Neural crest cell (in vitro differentiated cells): ENCODE results near the gene ELL. TPM values are rescaled to one million over a fixed set of nuclear protein-coding genes. Genes with fewer than 3 reads are reported as not detected.

Source experiments
- DNase-seq: peaks from one replicate; pipeline ENCODE4 v3.0.0; 2021; ENCODE audit warnings: low read depth, mixed read lengths, low spot score
- H3K27ac Mint-ChIP-seq: one replicate; pipeline ENCODE4 v1.8.0; 2021; ENCODE audit warnings: mild to moderate bottlenecking, mixed read lengths; ENCODE audit not compliant: unreplicated experiment
- H3K27me3 Mint-ChIP-seq: 2 replicates; pipeline ENCODE4 v1.8.0; 2021; ENCODE audit warnings: low read depth, mild to moderate bottlenecking, mixed read lengths
- H3K36me3 Mint-ChIP-seq: 2 replicates; pipeline ENCODE4 v1.8.0; 2021; ENCODE audit warnings: low read depth, mild to moderate bottlenecking, mixed read lengths
- H3K4me1 Mint-ChIP-seq: 2 replicates; pipeline ENCODE4 v1.8.0; 2021; ENCODE audit warnings: mixed read lengths
- H3K4me3 Mint-ChIP-seq: one replicate; pipeline ENCODE4 v1.8.0; 2021; ENCODE audit warnings: mild to moderate bottlenecking, mixed read lengths
- H3K9me3 Mint-ChIP-seq: 2 replicates; pipeline ENCODE4 v1.8.0; 2021; ENCODE audit warnings: mixed read lengths
- total RNA-seq: library from RNA; stranded (reverse); gene quantifications from 2 replicates; pipeline ENCODE4 v1.2.1, GENCODE V29; 2021
- TF ChIP-seq, protein P1 (sequence below): fragments of 200-600 bp; sonication (generic); conservative IDR thresholded peaks from 2 replicates; pipeline ENCODE4 v1.5.0; 2021; ENCODE audit warnings: antibody characterized with exemption, mild to moderate bottlenecking

The ELL gene
- total RNA-seq, 1 donor from 2014 or later = 11.1 TPM

DNA sequence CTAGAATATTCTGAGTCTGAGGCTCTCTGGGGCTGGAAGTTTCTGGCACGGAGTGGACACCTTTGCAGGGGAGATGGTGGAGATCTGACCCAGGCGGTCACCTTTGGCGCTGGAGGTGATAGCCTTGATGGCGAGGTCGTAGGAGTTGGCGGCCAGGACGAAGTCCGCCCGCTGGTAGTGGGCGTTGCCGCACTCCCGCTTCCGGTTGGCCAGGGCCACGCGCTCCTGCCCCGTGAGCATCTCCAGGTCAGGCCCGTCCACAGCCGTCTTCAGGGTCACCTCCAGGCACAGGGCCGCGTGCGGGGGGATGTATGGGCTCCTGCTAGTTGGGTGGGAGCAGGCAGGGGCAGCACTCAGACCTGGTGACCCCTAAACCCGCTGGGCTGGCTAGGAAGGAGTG is 16.2 kb upstream of the ELL start:
- peak overlapping the region; percentile 64 for H3K4me3 Mint-ChIP-seq
- no peaks in the 10 kb centered on the region for H3K9me3 Mint-ChIP-seq
- H3K36me3 Mint-ChIP-seq = peaks cover 5% of the 10 kb centered on the region
- H3K4me1 Mint-ChIP-seq = peaks cover 8% of the 10 kb centered on the region
- TF ChIP-seq, protein P1, sequence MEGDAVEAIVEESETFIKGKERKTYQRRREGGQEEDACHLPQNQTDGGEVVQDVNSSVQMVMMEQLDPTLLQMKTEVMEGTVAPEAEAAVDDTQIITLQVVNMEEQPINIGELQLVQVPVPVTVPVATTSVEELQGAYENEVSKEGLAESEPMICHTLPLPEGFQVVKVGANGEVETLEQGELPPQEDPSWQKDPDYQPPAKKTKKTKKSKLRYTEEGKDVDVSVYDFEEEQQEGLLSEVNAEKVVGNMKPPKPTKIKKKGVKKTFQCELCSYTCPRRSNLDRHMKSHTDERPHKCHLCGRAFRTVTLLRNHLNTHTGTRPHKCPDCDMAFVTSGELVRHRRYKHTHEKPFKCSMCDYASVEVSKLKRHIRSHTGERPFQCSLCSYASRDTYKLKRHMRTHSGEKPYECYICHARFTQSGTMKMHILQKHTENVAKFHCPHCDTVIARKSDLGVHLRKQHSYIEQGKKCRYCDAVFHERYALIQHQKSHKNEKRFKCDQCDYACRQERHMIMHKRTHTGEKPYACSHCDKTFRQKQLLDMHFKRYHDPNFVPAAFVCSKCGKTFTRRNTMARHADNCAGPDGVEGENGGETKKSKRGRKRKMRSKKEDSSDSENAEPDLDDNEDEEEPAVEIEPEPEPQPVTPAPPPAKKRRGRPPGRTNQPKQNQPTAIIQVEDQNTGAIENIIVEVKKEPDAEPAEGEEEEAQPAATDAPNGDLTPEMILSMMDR = no peak
- no peak overlapping the region for H3K27ac Mint-ChIP-seq
- DNase-seq = no peak
- H3K27me3 Mint-ChIP-seq = no peaks in the 10 kb centered on the region

DNA sequence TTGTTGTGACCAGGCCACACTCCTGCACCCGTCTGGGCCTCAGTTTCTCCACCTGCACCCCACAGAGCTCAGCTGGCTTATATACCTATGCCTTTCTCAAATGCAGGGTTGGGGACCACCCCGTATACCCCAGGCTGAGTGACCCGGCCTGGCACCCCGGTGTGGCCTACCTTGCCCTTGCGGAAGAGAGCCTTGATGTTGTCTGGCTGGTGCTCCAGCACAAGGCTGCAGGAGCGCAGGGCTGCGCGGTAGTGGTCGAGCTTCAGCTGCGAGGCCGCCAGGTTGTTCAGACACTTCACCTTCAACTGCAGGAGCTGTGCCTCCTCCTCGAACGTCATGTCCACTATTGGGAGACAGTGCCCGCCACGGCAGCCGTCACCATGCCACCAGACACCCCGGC is 15.6 kb upstream of the ELL start:
- TF ChIP-seq, protein P1 = no peak
- Mint-ChIP-seq H3K4me3 (no peak overlapping the region), H3K4me1 (peaks cover 5% of the 10 kb centered on the region), H3K27me3 (no peaks in the 10 kb centered on the region), H3K9me3 (no peaks in the 10 kb centered on the region), H3K27ac (no peak overlapping the region), H3K36me3 (peaks cover 5% of the 10 kb centered on the region)
- DNase-seq = no peak

DNA sequence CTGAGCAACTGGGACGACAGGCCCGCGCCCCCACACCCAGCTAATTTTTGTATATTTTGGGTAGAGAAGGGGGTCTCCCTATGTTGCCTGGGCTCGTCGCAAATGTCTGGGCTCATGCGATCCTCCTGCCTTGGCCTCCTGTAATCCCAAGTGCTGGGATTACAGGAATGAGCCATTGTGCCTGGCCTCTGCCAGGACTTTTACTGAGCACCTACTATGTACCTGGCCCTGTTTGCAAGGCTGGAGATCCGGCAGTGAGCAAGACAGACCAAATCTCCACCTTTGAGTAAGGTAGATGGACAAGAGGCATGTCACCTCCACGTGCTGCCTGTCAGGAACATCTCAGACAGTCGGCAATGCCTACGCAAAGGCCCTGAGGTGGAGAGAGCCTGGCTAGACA is 14.6 kb upstream of the ELL start:
- Mint-ChIP-seq H3K4me1 (no peaks in the 10 kb centered on the region), H3K9me3 (no peaks in the 10 kb centered on the region), H3K27ac (no peak overlapping the region), H3K27me3 (no peaks in the 10 kb centered on the region), H3K4me3 (peak overlapping the region; percentile 17), H3K36me3 (peaks cover 5% of the 10 kb centered on the region)
- TF ChIP-seq, protein P1 = no peak
- DNase-seq = no peak

DNA sequence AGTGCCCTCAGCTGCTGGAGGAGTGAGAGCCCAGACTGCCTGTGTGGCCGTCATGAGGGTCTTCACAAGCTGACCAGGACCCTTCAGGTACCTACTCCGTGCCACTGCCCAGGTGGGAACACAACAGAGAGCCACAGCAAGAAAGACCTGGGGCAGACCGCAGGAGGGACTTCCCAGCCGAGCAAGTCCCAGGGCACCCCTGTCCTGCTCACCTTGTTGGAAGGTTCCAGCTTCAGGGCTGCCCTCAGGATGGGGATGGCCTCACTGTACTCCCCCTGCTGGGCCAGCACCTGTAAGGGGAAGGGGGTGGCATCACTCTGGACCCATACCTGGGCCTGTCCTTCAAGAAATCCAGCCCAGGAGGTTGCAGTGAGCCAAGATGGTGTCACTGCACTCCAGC is 11.2 kb upstream of the ELL start:
- Mint-ChIP-seq H3K9me3 (no peaks in the 10 kb centered on the region), H3K27ac (no peak overlapping the region), H3K4me1 (no peaks in the 10 kb centered on the region), H3K27me3 (no peaks in the 10 kb centered on the region), H3K4me3 (no peak overlapping the region), H3K36me3 (peaks cover 5% of the 10 kb centered on the region)
- TF ChIP-seq, protein P1 = no peak
- DNase-seq = no peak

DNA sequence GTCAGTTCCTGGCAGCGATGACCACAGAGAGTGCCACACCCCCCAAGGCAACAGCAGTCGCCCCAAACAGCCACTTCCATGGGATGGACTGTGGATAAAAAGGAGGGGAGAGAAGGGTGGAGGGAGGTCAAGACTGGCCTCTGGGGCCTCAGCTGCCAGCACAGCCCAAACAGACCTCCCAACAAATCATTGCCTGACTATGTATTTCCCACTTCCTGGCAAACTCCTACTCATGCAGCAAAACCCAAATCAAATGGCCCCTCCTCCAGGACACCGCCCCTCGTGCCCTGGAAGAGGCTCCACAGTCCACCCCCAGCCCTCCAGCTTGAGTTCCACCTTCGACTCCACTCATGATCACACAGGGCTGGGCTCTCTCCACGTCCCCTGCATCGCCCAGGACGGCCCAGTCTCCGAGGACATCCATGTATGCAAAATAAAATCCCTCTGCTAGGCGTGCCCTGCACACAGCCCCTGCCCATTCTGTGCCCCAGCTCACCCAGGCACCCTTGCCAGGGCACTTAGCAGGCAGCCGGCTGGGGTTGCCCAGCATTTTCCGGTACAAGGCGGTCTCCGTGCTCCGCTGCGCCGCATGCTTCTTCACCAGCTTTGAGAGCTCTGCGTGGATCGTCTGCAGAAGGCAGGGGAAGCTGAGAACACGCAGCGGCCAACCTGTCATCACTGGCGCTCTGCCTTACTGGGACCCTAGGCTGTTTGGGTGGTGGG is 10.5 kb upstream of the ELL start:
- H3K4me1 Mint-ChIP-seq = no peaks in the 10 kb centered on the region
- H3K27me3 Mint-ChIP-seq = no peaks in the 10 kb centered on the region
- H3K27ac Mint-ChIP-seq = no peak overlapping the region
- no peak for DNase-seq
- H3K36me3 Mint-ChIP-seq = peaks cover 5% of the 10 kb centered on the region
- TF ChIP-seq, protein P1 = no peak
- H3K4me3 Mint-ChIP-seq = no peak overlapping the region
- no peaks in the 10 kb centered on the region for H3K9me3 Mint-ChIP-seq
